H1 (cell line): ENCODE results near the gene EPB41L4B. TPM values are rescaled to one million over a fixed set of nuclear protein-coding genes. Genes with fewer than 3 reads are reported as not detected.

ENCODE experiments used
- CTCF ChIA-PET: fragments of 300-600 bp; sonication (Branson Sonifier 250); formaldehyde crosslinking; loops from one replicate; lab custom pipeline; 2021; ENCODE audit not compliant: partially characterized antibody; lab: Charles Lee
- POLR2A ChIA-PET: fragments of 300-600 bp; sonication (Branson Sonifier 250); formaldehyde crosslinking; loops from one replicate; lab custom pipeline; 2021; ENCODE audit warnings: inconsistent platforms; ENCODE audit not compliant: partially characterized antibody; lab: Charles Lee
- DNase-seq, 2 experiments: peaks; one replicate each; pipeline versions ENCODE4 v3.0.0 to v3.0.0-alpha.2; 2010 to 2022; ENCODE audit warnings: low spot score in 2 of 2, low read depth in 1 of 2, mixed read lengths in 1 of 2
- FAIRE-seq: peaks from 2 replicates; lab custom pipeline; 2011; peaks lifted over from hg19 to GRCh38; lab: Jason Lieb, UNC
- H2AFZ ChIP-seq: 2 replicates; pipeline ENCODE4 v1.8.1; 2012; ENCODE audit warnings: low read length, inconsistent platforms
- H2AK5ac ChIP-seq: 2 replicates; pipeline ENCODE4 v1.6.1; 2013; ENCODE audit warnings: low read depth, low read length
- H2BK120ac ChIP-seq: replicated peaks from 2 replicates; pipeline ENCODE3; 2013; ENCODE audit warnings: low read depth, low read length, inconsistent platforms
- H2BK12ac ChIP-seq: 2 replicates; pipeline ENCODE4 v1.6.1; 2013; ENCODE audit warnings: low read depth, low read length
- H2BK15ac ChIP-seq: 2 replicates; pipeline ENCODE4 v1.6.1; 2013; ENCODE audit warnings: low read length
- H2BK20ac ChIP-seq: 2 replicates; pipeline ENCODE4 v1.6.1; 2013; ENCODE audit warnings: low read length
- H2BK5ac ChIP-seq: 2 replicates; pipeline ENCODE4 v1.6.1; 2013; ENCODE audit warnings: low read depth, low read length
- H3K14ac ChIP-seq: 2 replicates; pipeline ENCODE4 v1.6.1; 2013; ENCODE audit warnings: inconsistent platforms; ENCODE audit not compliant: insufficient read length
- H3K18ac ChIP-seq: 2 replicates; pipeline ENCODE4 v1.6.1; 2013; ENCODE audit warnings: low read length; ENCODE audit errors: extremely low read depth
- H3K23ac ChIP-seq: 2 replicates; pipeline ENCODE4 v1.6.1; 2013; ENCODE audit warnings: inconsistent platforms; ENCODE audit not compliant: insufficient read length
- H3K23me2 ChIP-seq: 2 replicates; pipeline ENCODE4 v1.6.1; 2013; ENCODE audit warnings: low read depth, low read length
- H3K27ac ChIP-seq: 2 replicates; pipeline ENCODE4 v1.6.1; 2011; ENCODE audit warnings: low read depth, low read length, inconsistent platforms
- H3K27me3 ChIP-seq, 4 experiments: replicated peaks in 1 of 4; 1 replicate in 1 of 4; 2 replicates in 3 of 4; pipeline versions ENCODE4 v1.6.1 to v1.8.1; 2011 to 2013; ENCODE audit warnings: low read length in 3 of 4, mild to moderate bottlenecking in 3 of 4, inconsistent platforms in 2 of 4, mixed read lengths in 2 of 4, moderate library complexity in 1 of 4; ENCODE audit not compliant: control insufficient read depth in 3 of 4, insufficient read depth in 3 of 4; ENCODE audit errors: extremely low read depth in 1 of 4
- H3K36me3 ChIP-seq, 4 experiments: 2 replicates each; pipeline versions ENCODE4 v1.6.1 to v1.8.1; 2011 to 2013; ENCODE audit warnings: mild to moderate bottlenecking in 4 of 4, low read length in 3 of 4, moderate library complexity in 2 of 4, control low read depth in 1 of 4, inconsistent platforms in 1 of 4; ENCODE audit not compliant: insufficient read depth in 4 of 4, control insufficient read depth in 2 of 4
- H3K4ac ChIP-seq: replicated peaks from 2 replicates; pipeline ENCODE3; 2013; ENCODE audit warnings: low read length, low read depth, mixed read lengths, inconsistent platforms; ENCODE audit not compliant: insufficient read length
- H3K4me1 ChIP-seq, 4 experiments: replicated peaks in 1 of 4; 1 replicate in 1 of 4; 2 replicates in 3 of 4; pipeline versions ENCODE4 v1.6.1 to v1.8.1; 2011 to 2013; ENCODE audit warnings: low read length in 3 of 4, inconsistent platforms in 2 of 4, mixed read lengths in 1 of 4; ENCODE audit not compliant: insufficient read depth in 4 of 4, control insufficient read depth in 3 of 4
- H3K4me2 ChIP-seq, 2 experiments: 2 replicates each; pipeline versions ENCODE4 v1.6.1 to v1.8.1; 2011 to 2013; ENCODE audit warnings: low read depth in 2 of 2, low read length in 2 of 2, control low read depth in 1 of 2, inconsistent platforms in 1 of 2, mild to moderate bottlenecking in 1 of 2; ENCODE audit not compliant: insufficient read depth in 1 of 2
- H3K4me3 ChIP-seq, 4 experiments: fragments of 200-600, 300-600 bp in 1 of 4; sonication (generic), shearing (Covaris generic), sonication (Bioruptor Twin) in 1 of 4; 2 replicates each; pipeline versions ENCODE4 v1.5.1 to v1.8.1; 2011 to 2016; ENCODE audit warnings: low read length in 4 of 4, low read depth in 3 of 4, control low read depth in 2 of 4, inconsistent platforms in 2 of 4, mild to moderate bottlenecking in 2 of 4, mixed read lengths in 1 of 4, moderate library complexity in 1 of 4; ENCODE audit not compliant: insufficient read depth in 2 of 4; ENCODE audit errors: extremely low read depth in 1 of 4
- H3K56ac ChIP-seq: replicated peaks from 2 replicates; pipeline ENCODE3; 2013; ENCODE audit warnings: low read depth, mild to moderate bottlenecking, mixed read lengths, low read length, inconsistent platforms; ENCODE audit not compliant: insufficient read length
- H3K79me1 ChIP-seq: 2 replicates; pipeline ENCODE4 v1.6.1; 2013; ENCODE audit warnings: low read depth, low read length, control low read depth
- H3K79me2 ChIP-seq, 2 experiments: 2 replicates each; pipeline versions ENCODE4 v1.6.1 to v1.8.1; 2012 to 2013; ENCODE audit warnings: low read length in 2 of 2, mild to moderate bottlenecking in 2 of 2, inconsistent platforms in 1 of 2; ENCODE audit not compliant: insufficient read depth in 2 of 2, control insufficient read depth in 1 of 2
- H3K9ac ChIP-seq, 4 experiments: replicated peaks in 1 of 4; 1 replicate in 1 of 4; 2 replicates in 3 of 4; pipeline versions ENCODE4 v1.6.1 to v1.8.1; 2011 to 2013; ENCODE audit warnings: low read depth in 3 of 4, low read length in 3 of 4, control low read depth in 2 of 4, mild to moderate bottlenecking in 2 of 4, moderate library complexity in 2 of 4, inconsistent platforms in 1 of 4; ENCODE audit errors: extremely low read depth in 1 of 4
- H3K9me3 ChIP-seq, 2 experiments: 2 replicates each; pipeline versions ENCODE4 v1.6.1 to v1.8.1; 2012 to 2013; ENCODE audit warnings: mild to moderate bottlenecking in 2 of 2, moderate library complexity in 2 of 2, control low read depth in 1 of 2, inconsistent platforms in 1 of 2, low read depth in 1 of 2, low read length in 1 of 2, mixed read lengths in 1 of 2; ENCODE audit not compliant: insufficient read depth in 2 of 2
- H4K20me1 ChIP-seq, 2 experiments: replicated peaks in 1 of 2; 2 replicates each; pipeline versions ENCODE3 to v1.8.1; 2011 to 2013; ENCODE audit warnings: inconsistent platforms in 2 of 2, low read length in 2 of 2, mild to moderate bottlenecking in 1 of 2; ENCODE audit not compliant: insufficient read depth in 2 of 2, control insufficient read depth in 1 of 2
- H4K5ac ChIP-seq: 2 replicates; pipeline ENCODE4 v1.6.1; 2013; ENCODE audit warnings: low read length, low read depth, mixed read lengths, inconsistent platforms; ENCODE audit not compliant: insufficient read length
- H4K8ac ChIP-seq: 2 replicates; pipeline ENCODE4 v1.8.0; 2013; ENCODE audit warnings: mild to moderate bottlenecking, moderate library complexity, low read length, inconsistent platforms; ENCODE audit not compliant: insufficient read depth; ENCODE audit errors: extremely low read depth
- H4K91ac ChIP-seq: replicated peaks from 2 replicates; pipeline ENCODE3; 2013; ENCODE audit warnings: low read length, mixed read lengths, inconsistent platforms; ENCODE audit not compliant: insufficient read length
- ASH2L ChIP-seq: fragments of 200-600, 300-600 bp; sonication (generic); IDR thresholded peaks from one replicate; pipeline ENCODE4 v1.7.1; 2017; ENCODE audit warnings: low read length
- CTBP2 ChIP-seq: IDR thresholded peaks from 2 replicates; pipeline ENCODE4 v1.7.0; 2011; ENCODE audit warnings: borderline replicate concordance, mild to moderate bottlenecking, moderate library complexity, mixed read lengths, low read length; ENCODE audit not compliant: insufficient read depth, insufficient read length
- EZH2 ChIP-seq: fragments of 200-600 bp; sonication (generic); IDR thresholded peaks from 2 replicates; pipeline ENCODE4 v1.7.1; 2012; ENCODE audit warnings: low read depth, mild to moderate bottlenecking, moderate library complexity, low read length, inconsistent platforms; ENCODE audit not compliant: severe bottlenecking
- FOSL1 ChIP-seq: IDR thresholded peaks from 2 replicates; pipeline ENCODE4 v1.6.1; 2011; ENCODE audit warnings: mild to moderate bottlenecking, low read depth, low read length, moderate library complexity; ENCODE audit not compliant: insufficient read depth
- KDM1A ChIP-seq: fragments of 200-600, 300-600 bp; sonication (generic); IDR thresholded peaks from 2 replicates; pipeline ENCODE4 v1.7.1; 2016; ENCODE audit warnings: mild to moderate bottlenecking, low read length, borderline replicate concordance
- NANOG ChIP-seq: IDR thresholded peaks from 2 replicates; pipeline ENCODE4 v1.6.1; 2011; ENCODE audit warnings: low read length, low read depth, mild to moderate bottlenecking, inconsistent platforms; ENCODE audit not compliant: insufficient read depth, poor library complexity, severe bottlenecking
- NRF1 ChIP-seq: IDR thresholded peaks from 2 replicates; pipeline ENCODE4 v1.6.1; 2011; ENCODE audit warnings: mild to moderate bottlenecking, low read depth, low read length, improper control_type of control experiment
- POLR2AphosphoS5 ChIP-seq: IDR thresholded peaks from 2 replicates; pipeline ENCODE4 v1.6.1; 2011; ENCODE audit warnings: low read depth, low read length
- YY1 ChIP-seq: IDR thresholded peaks from 2 replicates; pipeline ENCODE4 v1.6.1; 2011; ENCODE audit warnings: low read depth, mild to moderate bottlenecking, low read length
- WGBS, 2 experiments: shearing (Covaris generic) in 1 of 2; methylation state at CpG; one replicate each; pipeline versions ENCODE4 v1.1.6 to v1.1.7; 2013 to 2015; ENCODE audit warnings: low lambda C conversion rate in 2 of 2, mixed read lengths in 2 of 2, inconsistent platforms in 1 of 2, low coverage in 1 of 2, missing lambda C conversion rate in 1 of 2; ENCODE audit not compliant: insufficient replicate concordance in 2 of 2, insufficient coverage in 1 of 2, insufficient read length in 1 of 2; ENCODE audit errors: extremely low coverage in 1 of 2, missing lambda C conversion rate in 1 of 2; 5-methylcytosine and 5-hydroxymethylcytosine counted together
- polyA plus RNA-seq, 7 experiments: library from polyadenylated mRNA; depleted of rRNA in 3 of 7; stranded (reverse) in 5 of 7; unstranded in 2 of 7; fragments of >200 nt in 5 of 7; fragments of 200-250 nt in 2 of 7; gene quantifications; 1 replicate in 5 of 7; 2 replicates in 1 of 7; 4 replicates in 1 of 7; pipeline versions ENCODE4 v1.2.1 to v1.2.3, GENCODE V29; 2011 to 2013; ENCODE audit warnings: missing spikeins in 2 of 7, mixed read lengths in 2 of 7
- total RNA-seq: library from RNA; stranded (reverse); fragmentation: NEBNext Ultra II Directional; extraction: Animal tissue kit (Norgen Biotek cat#: 25700); gene quantifications from 2 replicates; pipeline ENCODE4 v1.2.1, GENCODE V29; 2021
- TF ChIP-seq, protein P1 (sequence below): IDR thresholded peaks from 2 replicates; pipeline ENCODE4 v1.6.1; 2011; ENCODE audit warnings: low read length, improper control_type of control experiment

EPB41L4B gene
- total and polyA plus RNA-seq, 2 of the 8 experiments (the other 6 are each of a cell fraction or from before 2014, with no cell fraction given) = 11.9 to 25.0 TPM

- H2AFZ ChIP-seq = 0 out of 2 replicates have a peak overlapping the region, but pooled peaks have one; percentile 42
These were observed 154.6 kb downstream of the EPB41L4B start for GRCh38 chr9:109166171-109166770.

More at GRCh38 chr9:109166171-109166770, 154.6 kb downstream of the EPB41L4B start:
- no peak for TF ChIP-seq FOSL1
- TF ChIP-seq, protein P1, sequence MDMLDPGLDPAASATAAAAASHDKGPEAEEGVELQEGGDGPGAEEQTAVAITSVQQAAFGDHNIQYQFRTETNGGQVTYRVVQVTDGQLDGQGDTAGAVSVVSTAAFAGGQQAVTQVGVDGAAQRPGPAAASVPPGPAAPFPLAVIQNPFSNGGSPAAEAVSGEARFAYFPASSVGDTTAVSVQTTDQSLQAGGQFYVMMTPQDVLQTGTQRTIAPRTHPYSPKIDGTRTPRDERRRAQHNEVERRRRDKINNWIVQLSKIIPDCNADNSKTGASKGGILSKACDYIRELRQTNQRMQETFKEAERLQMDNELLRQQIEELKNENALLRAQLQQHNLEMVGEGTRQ = no peak
- TF ChIP-seq ASH2L = no peak
- TF ChIP-seq KDM1A = peak; percentile 92; the same call in 1 of the 2 replicates
- no peak for TF ChIP-seq EZH2
- no peak for TF ChIP-seq POLR2AphosphoS5
- peak; percentile 36; the same call in 1 of the 2 replicates for TF ChIP-seq YY1
- TF ChIP-seq NRF1 = no peak
- peak; percentile 25 for TF ChIP-seq NANOG
- no peak for TF ChIP-seq CTBP2
- H2BK120ac ChIP-seq = no peak overlapping the region
- WGBS, 2 experiments = 38% methylated on average over 16 of the region's 16 CpGs; no CpG with 5 or more reads in 1 of the 2 experiments
- peak overlapping the region; percentile 45 to 67 (median 54) for H3K4me3 ChIP-seq
- ChIA-PET POLR2A (interaction anchor here (0.8 to 1.0 kb wide), 2 partner anchors 9 to 47 kb away, joined by 3 to 5 read pairs; partner anchors contain the start of gene TMEM245), CTCF (interaction anchor here (0.7 to 5.3 kb wide), 6 partner anchors 11 to 244 kb away, joined by 3 to 35 read pairs (median 6); no protein-coding TSS in a partner anchor)
- H3K79me1 ChIP-seq = no peaks in the 10 kb centered on the region
- H3K9ac ChIP-seq = no peak overlapping the region
- peaks cover 6% of the 10 kb centered on the region in 2 experiments; a peak in 3 of 4 replicates for H3K9me3 ChIP-seq
- H4K5ac ChIP-seq = no peak overlapping the region
- no peak overlapping the region for H3K56ac ChIP-seq
- no peak overlapping the region for H2BK15ac ChIP-seq
- H3K4me1 ChIP-seq = peaks cover 0 to 2% (median 0%) of the 10 kb centered on the region in 4 experiments; a peak in 2 of 7 replicates
- peak overlapping the region; percentile 74 to 81 for H3K4me2 ChIP-seq
- peaks cover 6 to 23% (median 18%) of the 10 kb centered on the region in 4 experiments for H3K27me3 ChIP-seq
- H4K8ac ChIP-seq = no peak overlapping the region
- no peaks in the 10 kb centered on the region for H4K20me1 ChIP-seq
- H3K4ac ChIP-seq = no peak overlapping the region
- no peak for FAIRE-seq
- no peak overlapping the region for H2BK12ac ChIP-seq
- H3K23ac ChIP-seq = no peak overlapping the region
- DNase-seq = no peak
- H3K23me2 ChIP-seq = peaks cover 6% of the 10 kb centered on the region; the same call in 1 of the 2 replicates
- H4K91ac ChIP-seq = no peak overlapping the region
- no peaks in the 10 kb centered on the region for H3K79me2 ChIP-seq
- H2BK5ac ChIP-seq = no peak overlapping the region
- H3K27ac ChIP-seq = no peak overlapping the region
- no peak overlapping the region; the same call in 1 of the 2 replicates for H3K18ac ChIP-seq
- no peak overlapping the region for H3K14ac ChIP-seq
- no peak overlapping the region for H2BK20ac ChIP-seq
- H3K36me3 ChIP-seq = no peaks in the 10 kb centered on the region; a peak in 1 of 8 replicates
- no peak overlapping the region for H2AK5ac ChIP-seq
